ENCODE data around the gene ABCA6. TPM values are rescaled to one million over a fixed set of nuclear protein-coding genes. Genes with fewer than 3 reads are reported as not detected.

Gene ABCA6
- total RNA-seq, 2 experiments from 2014 or later = 0.19 to 0.35 TPM

DNA sequence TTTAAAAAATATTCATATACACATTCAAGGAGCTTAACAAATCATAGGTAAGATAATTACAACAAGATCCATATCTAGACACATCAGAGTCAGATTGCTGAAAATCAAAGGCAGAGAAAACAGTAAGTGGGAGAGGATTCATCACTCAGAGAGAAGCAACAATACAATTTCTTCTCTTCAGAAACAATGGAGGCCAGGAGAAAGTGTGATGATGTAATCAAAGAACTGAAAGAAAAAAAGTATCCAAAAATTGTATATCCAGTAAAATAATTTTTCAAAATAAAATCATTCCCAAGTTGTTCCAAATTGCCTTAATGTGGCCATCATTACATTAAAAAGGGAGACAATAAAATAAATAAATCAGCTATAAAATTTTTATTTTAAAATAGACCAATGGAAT lies 17.7 kb upstream of the ABCA6 start:
- H3K27ac Mint-ChIP-seq = no peak overlapping the region
- no peaks in the 10 kb centered on the region for H3K36me3 Mint-ChIP-seq (ENCODE audit: low read depth)
- no peaks in the 10 kb centered on the region for H3K4me1 Mint-ChIP-seq
- ChIA-PET CTCF (no interaction called here), POLR2A (no interaction called here)
- no peak for DNase-seq
- no peak overlapping the region for H3K4me3 Mint-ChIP-seq
- H3K27me3 Mint-ChIP-seq = no peaks in the 10 kb centered on the region
- no peaks in the 10 kb centered on the region for H3K9me3 Mint-ChIP-seq

DNA sequence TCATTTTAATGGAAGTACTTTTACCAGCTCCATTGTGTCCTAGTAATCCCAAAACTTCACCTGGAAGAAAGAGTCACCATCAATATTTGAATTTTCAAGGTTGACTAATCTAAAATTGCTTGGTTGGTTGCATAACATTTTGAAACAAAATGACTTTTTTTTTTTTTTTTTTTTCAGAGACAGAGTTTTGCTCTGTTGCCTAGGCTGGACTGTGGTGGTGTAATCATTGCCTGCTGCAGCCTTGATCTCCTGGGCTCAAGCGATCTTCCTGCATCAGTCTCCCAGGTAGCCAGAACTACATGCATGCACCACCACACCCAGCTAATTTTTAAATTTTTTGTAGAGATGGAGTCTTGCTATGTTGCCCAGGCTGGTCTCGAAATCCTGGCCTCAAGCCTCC lies 12.6 kb upstream of the ABCA6 start:
- no peaks in the 10 kb centered on the region for H3K9me3 Mint-ChIP-seq
- H3K27me3 Mint-ChIP-seq = no peaks in the 10 kb centered on the region
- no peaks in the 10 kb centered on the region for H3K36me3 Mint-ChIP-seq (ENCODE audit: low read depth)
- DNase-seq = no peak
- H3K27ac Mint-ChIP-seq = no peak overlapping the region
- no peak overlapping the region for H3K4me3 Mint-ChIP-seq
- H3K4me1 Mint-ChIP-seq = no peaks in the 10 kb centered on the region
- ChIA-PET POLR2A (no interaction called here), CTCF (interaction anchor here (0.6 kb wide), 2 partner anchors 717 to 1336 kb away, joined by 3 to 4 read pairs; no protein-coding TSS in a partner anchor)

DNA sequence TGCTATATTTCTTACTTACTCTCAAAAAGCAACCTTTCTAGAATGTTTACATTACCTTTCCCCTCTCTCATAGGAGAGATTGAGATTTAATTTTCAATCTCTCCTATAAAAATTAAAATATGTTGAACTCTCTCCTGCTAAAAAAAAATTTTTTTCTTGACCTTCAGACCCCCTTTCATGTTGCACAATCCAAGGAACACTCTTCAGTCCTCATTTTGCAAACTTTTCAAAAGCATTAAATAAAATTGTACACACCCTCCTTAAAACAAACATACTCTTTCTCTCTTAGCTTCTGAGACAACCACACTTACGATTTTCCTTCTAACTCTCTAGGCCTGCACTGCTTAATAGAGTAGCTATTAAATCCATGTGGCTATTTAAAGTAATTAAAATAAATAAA lies 8.6 kb upstream of the ABCA6 start:
- DNase-seq = no peak
- H3K27ac Mint-ChIP-seq = no peak overlapping the region
- ChIA-PET CTCF (no interaction called here), POLR2A (no interaction called here)
- no peaks in the 10 kb centered on the region for H3K27me3 Mint-ChIP-seq
- no peaks in the 10 kb centered on the region for H3K36me3 Mint-ChIP-seq (ENCODE audit: low read depth)
- no peak overlapping the region for H3K4me3 Mint-ChIP-seq
- no peaks in the 10 kb centered on the region for H3K4me1 Mint-ChIP-seq
- H3K9me3 Mint-ChIP-seq = no peaks in the 10 kb centered on the region

DNA sequence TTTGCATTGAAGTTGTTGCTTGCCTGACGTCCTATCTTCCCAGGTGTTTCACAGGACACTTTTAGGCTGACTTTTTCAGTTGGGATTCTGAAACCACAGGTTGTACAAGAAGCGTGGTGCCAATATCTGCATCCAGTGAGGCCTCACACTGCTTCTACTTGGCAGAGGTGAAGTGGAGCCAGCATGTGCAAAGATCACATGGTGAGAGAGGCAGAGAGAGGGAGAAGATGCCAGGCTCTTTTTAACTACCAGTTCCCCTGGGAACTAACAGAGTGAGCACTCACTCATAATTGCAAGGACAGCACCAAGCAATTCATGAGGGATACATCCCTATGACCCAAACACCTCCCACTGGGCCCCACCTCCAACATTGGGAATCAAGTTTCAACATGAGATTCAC lies 5.8 kb upstream of the ABCA6 start:
- no peak overlapping the region for H3K27ac Mint-ChIP-seq
- no peak overlapping the region for H3K4me3 Mint-ChIP-seq
- peaks cover 2% of the 10 kb centered on the region for H3K27me3 Mint-ChIP-seq
- ChIA-PET CTCF (no interaction called here), POLR2A (no interaction called here)
- H3K9me3 Mint-ChIP-seq = no peaks in the 10 kb centered on the region
- no peaks in the 10 kb centered on the region for H3K36me3 Mint-ChIP-seq (ENCODE audit: low read depth)
- DNase-seq = no peak
- no peaks in the 10 kb centered on the region for H3K4me1 Mint-ChIP-seq

DNA sequence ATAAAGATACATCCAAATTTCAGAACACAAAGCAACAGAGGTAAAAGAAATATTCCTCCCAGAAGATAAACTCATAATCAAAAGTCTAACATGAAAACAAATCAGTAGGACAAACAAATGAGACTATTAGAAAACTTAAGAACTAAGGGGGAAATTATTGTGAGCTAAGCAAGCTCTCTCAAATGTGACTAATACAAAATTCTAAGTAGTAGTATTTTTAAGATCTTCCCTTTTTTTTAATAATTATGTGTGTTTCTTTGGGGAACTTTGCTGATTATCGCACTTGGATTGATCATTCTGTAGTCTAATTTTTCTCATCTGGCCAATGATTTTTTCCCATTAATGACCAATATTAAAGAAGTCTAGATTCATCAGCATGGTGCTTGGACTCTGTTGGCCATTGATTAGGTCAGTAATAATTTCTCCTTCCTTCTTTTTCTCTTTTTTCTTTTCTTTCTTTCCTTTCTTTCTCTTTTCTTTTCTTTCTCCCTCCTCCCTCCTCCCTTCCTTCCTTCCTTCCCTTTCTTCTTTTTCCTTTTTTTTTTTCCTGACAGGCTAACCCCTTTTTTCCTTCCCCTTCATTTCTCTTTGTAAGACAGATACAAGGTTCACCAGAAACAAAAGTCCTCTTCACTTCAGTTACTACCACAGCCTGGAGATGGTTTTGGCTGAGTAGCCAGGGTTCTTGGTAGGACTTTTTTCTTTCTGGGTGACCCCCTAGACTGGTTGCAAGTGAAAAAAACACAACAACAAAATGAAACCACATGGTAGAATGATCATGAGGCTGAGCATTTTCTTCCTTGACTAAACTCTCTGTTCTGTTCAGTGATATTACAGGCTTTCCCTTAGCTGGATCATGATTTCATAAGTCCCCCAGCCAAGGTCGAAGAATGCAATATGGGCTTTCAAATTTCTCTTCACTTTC lies 2.9 kb upstream of the ABCA6 start:
- peaks cover 8% of the 10 kb centered on the region for H3K27me3 Mint-ChIP-seq
- no peak for DNase-seq
- ChIA-PET POLR2A (no interaction called here), CTCF (no interaction called here)
- no peaks in the 10 kb centered on the region for H3K9me3 Mint-ChIP-seq
- H3K27ac Mint-ChIP-seq = no peak overlapping the region
- no peak overlapping the region for H3K4me3 Mint-ChIP-seq
- no peaks in the 10 kb centered on the region for H3K36me3 Mint-ChIP-seq (ENCODE audit: low read depth)
- H3K4me1 Mint-ChIP-seq = no peaks in the 10 kb centered on the region

DNA sequence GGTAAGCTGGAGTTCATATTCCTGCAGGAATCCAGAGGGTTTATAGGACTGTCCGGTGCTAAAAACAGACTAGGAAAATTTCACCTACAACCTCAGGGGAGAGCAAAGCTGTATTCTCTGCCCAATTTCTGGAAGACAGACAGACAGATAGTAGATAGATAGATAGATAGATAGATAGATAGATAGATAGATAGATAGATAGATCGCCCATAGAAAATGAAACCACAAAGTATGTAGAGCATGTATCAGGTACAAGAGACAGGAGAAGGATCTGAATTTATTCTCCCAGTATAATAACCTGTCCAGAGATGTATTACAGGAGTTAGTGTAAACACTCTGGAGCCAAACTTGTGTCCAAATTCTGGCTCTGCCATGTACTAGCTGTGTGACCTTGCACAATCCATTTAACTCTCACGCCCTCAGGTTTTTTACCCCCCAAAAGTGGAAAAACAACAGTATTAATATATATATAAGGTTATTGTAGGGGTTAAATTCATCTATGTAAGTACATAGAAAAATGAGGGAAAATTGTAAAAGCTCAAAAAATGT lies 2.1 kb upstream of the ABCA6 start:
- ChIA-PET CTCF (no interaction called here), POLR2A (no interaction called here)
- no peak for DNase-seq
- Mint-ChIP-seq H3K27me3 (peaks cover 8% of the 10 kb centered on the region), H3K4me1 (no peaks in the 10 kb centered on the region), H3K9me3 (no peaks in the 10 kb centered on the region), H3K36me3 (ENCODE audit: low read depth) (no peaks in the 10 kb centered on the region), H3K27ac (no peak overlapping the region), H3K4me3 (no peak overlapping the region)

DNA sequence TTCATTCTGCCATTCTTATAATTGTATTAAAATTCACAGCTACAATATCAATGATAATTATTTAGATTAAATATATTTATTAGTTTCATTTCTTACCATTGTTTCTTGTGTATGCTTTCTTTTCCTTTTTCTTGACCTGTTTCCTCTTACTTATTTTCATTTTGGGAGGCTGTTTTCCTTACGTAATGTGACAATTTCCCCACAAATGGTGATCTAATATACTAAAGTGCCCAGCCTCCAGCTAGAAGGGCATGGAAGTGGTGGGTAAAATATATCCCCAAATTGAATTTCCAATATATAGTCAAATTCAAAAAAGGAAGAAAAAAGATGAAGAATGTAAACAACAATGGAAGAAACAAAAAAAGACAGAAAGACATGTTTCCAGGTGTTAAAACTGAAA lies 1.5 kb upstream of the ABCA6 start:
- Mint-ChIP-seq H3K36me3 (ENCODE audit: low read depth) (no peaks in the 10 kb centered on the region), H3K9me3 (no peaks in the 10 kb centered on the region), H3K4me3 (no peak overlapping the region), H3K27ac (no peak overlapping the region), H3K4me1 (no peaks in the 10 kb centered on the region), H3K27me3 (peaks cover 8% of the 10 kb centered on the region)
- DNase-seq = no peak
- ChIA-PET CTCF (no interaction called here), POLR2A (no interaction called here)

DNA sequence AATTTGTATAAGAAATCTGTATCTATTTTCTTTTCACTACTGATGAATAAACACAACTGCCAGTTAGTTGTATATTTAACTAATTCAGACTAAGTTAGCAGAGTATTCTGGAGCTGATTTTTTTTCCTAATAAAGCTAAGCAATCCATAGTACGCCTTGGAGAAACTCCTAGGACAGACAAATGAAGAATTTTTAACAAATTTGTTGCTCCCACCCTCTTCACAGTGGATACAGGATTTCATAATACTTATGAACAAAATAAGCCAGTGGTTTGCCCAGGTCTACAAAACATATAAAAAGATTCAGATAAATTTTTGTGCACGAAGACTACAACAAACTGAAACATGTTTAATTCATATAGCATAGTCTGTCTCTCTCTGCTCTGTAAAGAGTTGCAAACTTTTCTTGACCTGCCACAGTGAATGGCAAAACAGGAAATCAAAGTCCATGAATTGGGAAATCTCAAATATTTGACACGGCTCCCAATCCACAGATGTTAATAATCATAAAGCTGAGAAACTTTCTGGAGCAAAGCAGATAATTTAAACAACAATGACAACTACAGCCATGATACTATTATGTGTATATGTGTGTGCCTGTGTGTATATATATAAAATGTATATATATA lies 594 bp upstream of the ABCA6 start:
- ChIA-PET POLR2A (no interaction called here), CTCF (no interaction called here)
- peaks cover 8% of the 10 kb centered on the region for H3K27me3 Mint-ChIP-seq
- H3K27ac Mint-ChIP-seq = no peak overlapping the region
- H3K9me3 Mint-ChIP-seq = no peaks in the 10 kb centered on the region
- H3K4me1 Mint-ChIP-seq = no peaks in the 10 kb centered on the region
- H3K36me3 Mint-ChIP-seq (ENCODE audit: low read depth) = no peaks in the 10 kb centered on the region
- DNase-seq = no peak
- H3K4me3 Mint-ChIP-seq = no peak overlapping the region

DNA sequence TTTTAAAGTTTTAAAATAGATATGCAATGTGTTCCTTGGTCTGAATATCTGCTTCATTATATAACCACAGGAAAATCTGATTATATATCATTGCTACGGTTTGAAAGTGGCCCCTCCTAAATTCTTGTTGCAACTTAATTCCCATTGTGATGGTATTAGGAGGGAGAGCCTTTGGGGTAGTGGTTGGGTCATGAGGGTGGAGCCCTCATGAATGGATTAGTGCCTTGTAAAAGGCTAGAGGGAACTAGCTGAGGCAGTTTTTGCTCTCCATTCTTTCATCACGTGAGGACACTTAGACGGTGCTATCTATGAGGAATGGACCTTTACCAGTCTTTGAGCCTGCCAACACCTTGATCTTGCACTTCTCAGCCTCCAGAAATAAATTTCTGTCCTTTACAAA lies 7.6 kb downstream of the ABCA6 start:
- CTCF ChIA-PET = no interaction called here

DNA sequence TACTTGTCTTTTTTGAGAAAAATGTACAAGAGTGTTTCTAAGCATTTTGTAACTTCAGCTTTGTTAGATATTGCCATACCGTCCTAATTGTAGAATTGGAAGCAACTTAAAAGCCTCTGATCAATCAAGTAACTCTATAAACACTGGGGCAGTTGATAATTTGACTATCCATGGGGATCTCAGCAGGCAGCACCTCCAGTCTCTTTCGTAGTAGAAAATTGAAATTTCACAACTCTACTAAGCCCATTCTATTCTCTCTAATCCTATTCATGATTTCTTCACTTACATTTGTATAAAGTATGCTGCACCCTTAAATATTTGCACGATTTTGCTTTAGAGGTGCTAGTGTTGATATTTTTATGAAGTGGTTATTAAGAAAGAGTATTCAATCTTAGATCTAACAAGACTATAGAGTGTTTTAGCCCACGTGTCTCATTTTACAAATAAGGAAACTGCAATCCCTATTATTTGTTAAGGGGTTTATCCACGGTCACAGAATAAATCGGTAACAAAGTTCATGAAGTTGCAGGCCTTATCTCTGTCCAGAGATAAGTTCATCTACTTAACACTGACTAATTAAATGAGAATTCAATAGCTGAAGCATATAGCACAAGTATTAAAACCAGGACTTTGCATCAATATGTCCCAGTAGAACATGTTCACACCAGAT lies 10.9 kb downstream of the ABCA6 start:
- peaks cover 1% of the 10 kb centered on the region for H3K27me3 Mint-ChIP-seq
- H3K36me3 Mint-ChIP-seq (ENCODE audit: low read depth) = no peaks in the 10 kb centered on the region
- H3K27ac Mint-ChIP-seq = no peak overlapping the region
- no peaks in the 10 kb centered on the region for H3K9me3 Mint-ChIP-seq
- DNase-seq = no peak
- ChIA-PET CTCF (interaction anchor here (1.2 kb wide), 1 partner anchor 527 kb away, joined by 3 read pairs; no protein-coding TSS in a partner anchor), POLR2A (no interaction called here)
- no peak overlapping the region for H3K4me3 Mint-ChIP-seq
- H3K4me1 Mint-ChIP-seq = peaks cover 2% of the 10 kb centered on the region

More for the DNA sequence above, 7.6 kb downstream of the ABCA6 start:
- POLR2A ChIA-PET = no interaction called here
- Mint-ChIP-seq H3K4me1 (peaks cover 2% of the 10 kb centered on the region), H3K27ac (no peak overlapping the region), H3K9me3 (no peaks in the 10 kb centered on the region), H3K27me3 (no peaks in the 10 kb centered on the region), H3K4me3 (no peak overlapping the region), H3K36me3 (ENCODE audit: low read depth) (no peaks in the 10 kb centered on the region)
- no peak for DNase-seq

DNA sequence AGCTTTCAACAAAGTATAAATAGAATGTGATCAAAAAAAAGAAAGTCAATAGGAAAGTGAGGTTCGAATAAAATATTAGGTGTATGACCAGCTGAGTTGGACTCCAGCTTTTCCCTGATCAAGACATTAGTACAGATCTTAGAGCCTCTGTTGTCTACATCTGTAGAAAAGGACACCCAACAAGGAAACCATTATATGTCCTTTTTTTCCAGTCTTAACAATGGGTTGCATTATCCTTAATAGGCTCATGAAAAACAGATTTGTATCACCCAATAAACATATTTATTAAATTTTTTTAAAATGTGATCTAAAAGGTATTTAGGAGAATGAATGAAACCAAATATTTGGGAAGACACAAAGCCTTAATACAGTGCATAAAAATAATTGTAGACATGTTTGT lies 18.1 kb downstream of the ABCA6 start:
- ChIA-PET CTCF (interaction anchor here (0.6 kb wide), 1 partner anchor 353 kb away, joined by 4 read pairs; no protein-coding TSS in a partner anchor), POLR2A (no interaction called here)
- H3K4me3 Mint-ChIP-seq = no peak overlapping the region
- no peaks in the 10 kb centered on the region for H3K4me1 Mint-ChIP-seq
- H3K9me3 Mint-ChIP-seq = no peaks in the 10 kb centered on the region
- no peak for DNase-seq
- no peaks in the 10 kb centered on the region for H3K36me3 Mint-ChIP-seq (ENCODE audit: low read depth)
- H3K27ac Mint-ChIP-seq = no peak overlapping the region
- H3K27me3 Mint-ChIP-seq = peaks cover 6% of the 10 kb centered on the region

DNA sequence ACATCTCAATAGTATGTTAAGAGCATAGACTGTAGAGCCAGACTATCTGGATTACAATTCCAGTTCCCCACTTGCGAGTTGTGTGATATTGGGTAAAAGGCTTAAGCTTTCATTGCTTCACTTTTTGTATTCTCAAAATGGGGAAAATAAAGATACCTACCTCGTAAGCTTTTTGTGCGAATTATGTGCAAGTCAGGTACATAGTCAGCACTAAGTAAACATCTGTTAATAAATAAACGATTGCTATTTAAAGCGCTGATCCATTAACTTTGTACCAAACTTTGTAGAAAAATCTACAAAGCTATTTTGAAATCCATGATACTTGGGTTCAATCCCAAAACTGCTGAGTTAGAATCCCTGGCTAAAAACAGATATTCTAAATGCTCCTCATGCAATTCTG lies 19.6 kb downstream of the ABCA6 start:
- DNase-seq = no peak
- H3K27ac Mint-ChIP-seq = no peak overlapping the region
- H3K4me1 Mint-ChIP-seq = no peaks in the 10 kb centered on the region
- H3K36me3 Mint-ChIP-seq (ENCODE audit: low read depth) = no peaks in the 10 kb centered on the region
- ChIA-PET CTCF (no interaction called here), POLR2A (no interaction called here)
- no peak overlapping the region for H3K4me3 Mint-ChIP-seq
- H3K9me3 Mint-ChIP-seq = no peaks in the 10 kb centered on the region
- H3K27me3 Mint-ChIP-seq = peaks cover 6% of the 10 kb centered on the region

All from activated CD4-positive, alpha-beta T cell treated with anti-CD3 and anti-CD28 coated beads, Interleukin-2, amount 10 ng/mL, durations not matched to agents 7 days and 5 days (primary cell).